OCI-LY7 (cell line): ENCODE data around the gene FNDC1. TPM values are rescaled to one million over a fixed set of nuclear protein-coding genes. Genes with fewer than 3 reads are reported as not detected.

Source experiments
- BruUV-seq: library from RNA; stranded (reverse); fragments of 400-500 nt; replicated peaks from 2 replicates; lab custom pipeline; 2021; lab: Mats Ljungman, UMichigan
- CTCF ChIA-PET: fragments of 300-600 bp; sonication (Branson Sonifier 250); formaldehyde crosslinking; loops from one replicate; lab custom pipeline; 2022; ENCODE audit warnings: antibody characterized with exemption; ENCODE audit not compliant: unreplicated experiment; lab: Charles Lee
- POLR2A ChIA-PET: fragments of 300-600 bp; sonication (Branson Sonifier 250); formaldehyde crosslinking; loops from one replicate; lab custom pipeline; 2022; ENCODE audit warnings: antibody characterized with exemption; lab: Charles Lee
- DNase-seq: peaks from one replicate; pipeline ENCODE4 v3.0.0-alpha.2; 2015; ENCODE audit warnings: low spot score
- H2AFZ ChIP-seq: fragments of 200-600 bp; sonication (generic), shearing (Covaris generic); 2 replicates; pipeline ENCODE4 v1.6.1; 2014; ENCODE audit warnings: mild to moderate bottlenecking, antibody characterized with exemption, low read length, moderate library complexity
- H3K27ac ChIP-seq: fragments of 200-600 bp; sonication (generic); 2 replicates; pipeline ENCODE4 v1.5.1; 2014; ENCODE audit warnings: mixed run types, low read depth, mild to moderate bottlenecking, moderate library complexity, low read length, inconsistent platforms; ENCODE audit not compliant: poor library complexity, severe bottlenecking
- H3K36me3 ChIP-seq: fragments of 200-600 bp; sonication (generic); 2 replicates; pipeline ENCODE4 v1.6.1; 2014; ENCODE audit warnings: mild to moderate bottlenecking, antibody characterized with exemption, low read length, moderate library complexity, mixed read lengths; ENCODE audit not compliant: insufficient read depth
- H3K4me1 ChIP-seq: fragments of 200-600 bp; sonication (generic); 2 replicates; pipeline ENCODE4 v1.5.1; 2014; ENCODE audit warnings: mild to moderate bottlenecking, low read length; ENCODE audit not compliant: insufficient read depth, poor library complexity, severe bottlenecking
- H3K4me2 ChIP-seq: fragments of 200-600 bp; sonication (generic); 2 replicates; pipeline ENCODE4 v1.6.1; 2014; ENCODE audit warnings: mild to moderate bottlenecking, low read length
- H3K4me3 ChIP-seq: fragments of 200-600 bp; sonication (generic); 2 replicates; pipeline ENCODE4 v1.5.1; 2014; ENCODE audit warnings: mild to moderate bottlenecking, low read depth, low read length; ENCODE audit not compliant: poor library complexity, severe bottlenecking
- H3K79me2 ChIP-seq: fragments of 200-600 bp; sonication (generic); 2 replicates; pipeline ENCODE4 v1.6.1; 2016; ENCODE audit warnings: low read depth, mild to moderate bottlenecking, low read length, moderate library complexity, mixed read lengths; ENCODE audit not compliant: insufficient read depth
- H3K9me2 ChIP-seq: fragments of 200-600 bp; sonication (generic); 2 replicates; pipeline ENCODE4 v1.6.1; 2016; ENCODE audit warnings: mild to moderate bottlenecking, low read length, mixed read lengths; ENCODE audit not compliant: insufficient read depth
- H3K9me3 ChIP-seq: fragments of 200-600 bp; sonication (generic); 2 replicates; pipeline ENCODE4 v1.6.1; 2014; ENCODE audit warnings: mild to moderate bottlenecking, mixed run types, low read length, mixed read lengths
- H4K20me1 ChIP-seq: fragments of 200-600 bp; sonication (generic); 2 replicates; pipeline ENCODE4 v1.6.1; 2014; ENCODE audit warnings: mild to moderate bottlenecking, antibody characterized with exemption, low read length, moderate library complexity, mixed read lengths; ENCODE audit not compliant: insufficient read depth
- CTCF ChIP-seq: fragments of 200-600 bp; sonication (generic); conservative IDR thresholded peaks from 2 replicates; pipeline ENCODE4 v1.5.1; 2014; ENCODE audit warnings: mild to moderate bottlenecking, antibody characterized with exemption, low read length, moderate library complexity, mixed read lengths
- EZH2phosphoT487 ChIP-seq: fragments of 200-600 bp; sonication (generic); IDR thresholded peaks from 2 replicates; pipeline ENCODE4 v1.6.1; 2018; ENCODE audit warnings: low read depth, borderline replicate concordance, mild to moderate bottlenecking, mixed run types, antibody characterized with exemption, low read length, moderate library complexity, mixed read lengths
- intact Hi-C: fragments of 100-400 bp; cut with micrococcal nuclease; formaldehyde crosslinking; loops from one replicate; pipeline ENCODE4 v1.10.0; 2022; ENCODE audit not compliant: unreplicated experiment
- total RNA-seq, 2 experiments: library from RNA; depleted of rRNA in 1 of 2; stranded (reverse); fragments of >200 nt in 1 of 2; shearing (Covaris generic) in 1 of 2; gene quantifications; 2 replicates each; pipeline ENCODE4 v1.2.3, GENCODE V29; 2014 to 2022

Gene FNDC1
- total RNA-seq, 2 experiments from 2014 or later = 0.16 to 19.9 TPM

- Histone ChIP-seq H3K9me2 (no peaks in the 10 kb centered on the region), H3K79me2 (no peaks in the 10 kb centered on the region), H3K36me3 (no peaks in the 10 kb centered on the region), H3K9me3 (peaks cover 10% of the 10 kb centered on the region; the same call in 1 of the 2 replicates), H4K20me1 (no peaks in the 10 kb centered on the region), H3K4me2 (no peak overlapping the region), H3K27ac (no peak overlapping the region), H3K4me1 (peaks cover 9% of the 10 kb centered on the region), H3K4me3 (no peak overlapping the region), H2AFZ (no peak overlapping the region)
- intact Hi-C loops = no loop called here
- DNase-seq = no peak
- no peak for TF ChIP-seq CTCF
- TF ChIP-seq EZH2phosphoT487 = no peak
- no TSS peak for BruUV-seq
- POLR2A ChIA-PET = interaction anchor here (0.8 kb wide), 1 partner anchor 499 kb away, joined by 4 read pairs; no protein-coding TSS in a partner anchor
- CTCF ChIA-PET = interaction anchor here (0.6 kb wide), 1 partner anchor 22 kb away, joined by 3 read pairs; no protein-coding TSS in a partner anchor
Measured at GRCh38 chr6:159152041-159152440, 17.2 kb upstream of the FNDC1 start.

GRCh38 chr6:159152782-159153181, 16.4 kb upstream of the FNDC1 start:
- H3K27ac ChIP-seq = no peak overlapping the region
- no peaks in the 10 kb centered on the region for H3K36me3 ChIP-seq
- intact Hi-C loops = no loop called here
- H3K4me2 ChIP-seq = no peak overlapping the region
- TF ChIP-seq CTCF (no peak), EZH2phosphoT487 (no peak)
- DNase-seq = no peak
- H3K79me2 ChIP-seq = no peaks in the 10 kb centered on the region
- peaks cover 9% of the 10 kb centered on the region for H3K4me1 ChIP-seq
- ChIA-PET POLR2A (no interaction called here), CTCF (no interaction called here)
- no peaks in the 10 kb centered on the region for H3K9me2 ChIP-seq
- no TSS peak for BruUV-seq
- H3K4me3 ChIP-seq = no peak overlapping the region
- H3K9me3 ChIP-seq = peaks cover 10% of the 10 kb centered on the region; the same call in 1 of the 2 replicates
- no peaks in the 10 kb centered on the region for H4K20me1 ChIP-seq
- no peak overlapping the region for H2AFZ ChIP-seq

- TF ChIP-seq CTCF (no peak), EZH2phosphoT487 (no peak)
Measured at GRCh38 chr6:159155679-159156078, 13.5 kb upstream of the FNDC1 start.

More at GRCh38 chr6:159155679-159156078, 13.5 kb upstream of the FNDC1 start:
- no TSS peak for BruUV-seq
- Histone ChIP-seq H3K36me3 (no peaks in the 10 kb centered on the region), H3K79me2 (no peaks in the 10 kb centered on the region), H2AFZ (no peak overlapping the region), H3K4me2 (no peak overlapping the region), H4K20me1 (no peaks in the 10 kb centered on the region), H3K4me3 (no peak overlapping the region), H3K9me3 (peaks cover 10% of the 10 kb centered on the region; the same call in 1 of the 2 replicates), H3K9me2 (no peaks in the 10 kb centered on the region), H3K4me1 (peaks cover 5% of the 10 kb centered on the region), H3K27ac (no peak overlapping the region)
- intact Hi-C loops = no loop called here
- CTCF ChIA-PET = no interaction called here
- DNase-seq = no peak
- POLR2A ChIA-PET = interaction anchor here (1.5 kb wide), 1 partner anchor 9 kb away, joined by 4 read pairs; no protein-coding TSS in a partner anchor
